Stimulated activated CD8-positive, alpha-beta memory T cell treated with anti-CD3 and anti-CD28 coated beads, Interleukin-4, amount 100 ng/mL, for 48 hours (primary cell): ENCODE data around the gene RELT.

Experiments
- DNase-seq: peaks from one replicate; pipeline ENCODE4 v3.0.0-alpha.2; 2020

RELT gene

GRCh38 chr11:73392108-73393010 lies 16.2 kb downstream of the RELT start:
- DNase-seq, result no peak

DNA sequence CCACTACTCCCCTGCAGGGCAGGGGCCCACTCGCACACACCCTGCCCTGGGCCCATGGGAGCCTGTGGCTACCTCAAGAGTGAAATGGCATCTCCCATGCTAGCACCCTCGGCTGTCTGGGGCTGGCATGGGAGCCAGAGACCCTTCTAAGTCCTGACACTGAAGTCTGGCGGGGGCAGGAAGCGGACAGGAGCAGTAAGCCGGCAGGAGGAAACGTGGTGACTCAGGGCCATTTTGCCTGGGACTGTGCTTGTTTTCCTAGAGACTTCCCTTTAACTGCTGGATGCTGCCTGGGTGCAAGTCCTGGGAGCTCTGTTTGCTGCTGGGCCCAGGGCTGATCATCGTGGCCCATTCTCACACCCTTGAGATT lies 16.8 kb downstream of the RELT start:
- no peak for DNase-seq

GRCh38 chr11:73393479-73394415 lies 17.5 kb downstream of the RELT start:
- peak; percentile 73 for DNase-seq

DNA sequence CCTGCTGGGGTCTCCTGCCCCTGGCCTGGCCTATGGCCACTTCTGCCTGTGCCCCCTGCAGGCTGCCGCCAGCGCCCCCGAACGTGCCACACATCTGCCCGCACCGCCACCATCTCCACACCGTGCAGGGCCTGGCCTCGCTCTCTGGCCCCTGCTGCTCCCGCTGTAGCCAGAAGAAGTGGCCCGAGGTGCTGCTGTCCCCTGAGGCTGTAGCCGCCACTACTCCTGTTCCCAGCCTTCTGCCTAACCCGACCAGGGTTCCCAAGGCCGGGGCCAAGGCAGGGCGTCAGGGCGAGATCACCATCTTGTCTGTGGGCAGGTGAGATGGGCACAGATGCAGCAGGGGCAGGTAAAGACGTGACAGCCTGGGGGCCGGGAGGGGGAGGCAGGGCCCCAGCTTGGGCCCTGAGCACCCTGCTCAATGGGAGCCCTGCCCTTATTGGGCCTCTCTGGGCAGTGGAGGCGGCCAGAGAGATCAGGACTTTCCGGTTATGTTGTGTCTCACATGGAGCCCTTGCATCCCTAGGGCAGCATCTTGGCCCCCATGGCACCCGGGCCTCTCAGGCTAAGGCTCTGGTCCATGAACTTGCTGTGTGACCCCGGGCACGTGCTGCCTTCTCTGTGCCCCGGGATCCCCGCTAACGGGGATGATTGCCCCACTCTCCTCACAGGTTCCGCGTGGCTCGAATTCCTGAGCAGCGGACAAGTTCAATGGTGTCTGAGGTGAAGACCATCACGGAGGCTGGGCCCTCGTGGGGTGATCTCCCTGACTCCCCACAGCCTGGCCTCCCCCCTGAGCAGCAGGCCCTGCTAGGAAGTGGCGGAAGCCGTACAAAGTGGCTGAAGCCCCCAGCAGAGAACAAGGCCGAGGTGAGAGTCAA lies 18.5 kb downstream of the RELT start:
- no peak for DNase-seq

DNA sequence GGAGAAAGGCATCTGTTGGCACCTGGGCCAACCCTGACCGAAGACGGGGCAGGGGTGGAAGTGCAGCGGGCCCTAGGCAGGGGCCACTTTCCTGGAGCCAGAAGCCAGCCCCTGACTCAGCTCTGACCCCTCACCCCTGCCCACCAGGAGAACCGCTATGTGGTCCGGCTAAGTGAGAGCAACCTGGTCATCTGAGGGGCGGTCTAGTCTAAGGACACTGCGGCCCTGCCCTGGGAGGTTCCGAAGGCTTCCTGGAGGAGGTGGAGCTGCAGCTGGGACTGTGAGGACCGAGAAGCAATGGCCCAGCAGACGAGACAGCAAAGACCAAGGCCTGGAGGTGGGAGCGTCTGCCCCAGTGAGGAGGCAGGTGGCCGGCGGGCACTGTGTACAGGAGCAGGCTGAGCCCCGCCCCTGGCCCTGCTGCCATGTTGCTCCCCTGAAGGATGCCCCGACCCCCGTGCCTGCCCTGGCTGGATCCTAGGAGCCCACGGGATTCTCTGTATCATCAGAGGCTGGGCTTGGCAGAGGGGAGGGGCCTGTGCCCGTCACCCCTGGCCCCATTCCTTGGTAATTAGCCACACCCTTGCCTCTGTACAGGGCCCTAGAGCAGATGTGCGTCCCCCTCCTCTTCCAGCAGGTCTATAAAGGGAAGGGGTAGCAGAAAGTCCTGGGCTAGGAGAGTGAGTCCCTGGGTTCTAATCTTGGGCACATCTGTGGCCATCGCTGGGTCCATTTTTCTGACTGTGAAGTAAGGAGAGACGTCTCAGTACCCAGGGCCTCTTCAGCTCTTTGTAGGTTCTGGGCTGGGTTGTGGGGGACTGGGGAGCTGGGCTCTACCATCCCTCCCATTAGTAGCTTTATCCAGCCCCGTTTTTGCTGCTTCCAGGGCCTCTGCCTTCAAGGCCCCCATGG lies 19.4 kb downstream of the RELT start:
- no peak for DNase-seq

DNA sequence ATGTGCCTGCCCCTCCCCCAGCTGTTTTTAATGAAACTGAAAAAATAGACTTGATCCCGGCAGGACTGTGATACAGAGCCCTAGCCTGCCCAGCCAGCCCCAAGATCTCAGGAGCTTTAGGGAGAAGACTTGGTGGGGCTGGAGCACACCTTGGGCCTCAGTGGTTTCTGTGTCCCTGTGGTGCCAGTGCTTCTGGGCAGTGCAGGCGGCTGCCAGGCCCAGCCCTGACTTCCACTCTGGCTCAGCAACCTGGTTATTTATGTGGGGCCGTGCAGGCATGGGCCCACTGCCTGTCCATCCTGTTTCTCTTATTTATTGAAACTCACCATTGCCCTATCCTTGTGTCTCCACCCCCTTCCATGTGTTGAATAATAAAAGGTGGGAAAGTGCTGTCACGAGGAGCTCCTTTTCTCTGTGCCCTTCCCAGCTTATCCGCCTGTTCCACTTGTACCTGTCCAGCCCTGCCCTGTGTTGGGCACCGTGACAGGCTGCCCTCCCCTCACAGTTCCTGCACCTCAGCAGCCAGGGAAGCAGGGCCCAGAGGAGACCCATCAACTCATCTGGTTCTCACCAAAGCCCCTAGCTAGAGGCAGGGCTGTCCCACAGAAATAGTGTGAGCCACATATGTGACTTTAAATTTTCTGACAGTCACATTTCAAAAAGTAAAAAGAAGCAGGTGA lies 20.2 kb downstream of the RELT start:
- no peak for DNase-seq

GRCh38 chr11:73396985-73397384 lies 20.8 kb downstream of the RELT start:
- DNase-seq, result no peak

GRCh38 chr11:73397468-73398131 lies 21.4 kb downstream of the RELT start:
- DNase-seq, result no peak

GRCh38 chr11:73398132-73398526 lies 21.9 kb downstream of the RELT start:
- DNase-seq, result no peak

- no peak for DNase-seq
Observed at GRCh38 chr11:73398721-73399120, 22.5 kb downstream of the RELT start.

DNA sequence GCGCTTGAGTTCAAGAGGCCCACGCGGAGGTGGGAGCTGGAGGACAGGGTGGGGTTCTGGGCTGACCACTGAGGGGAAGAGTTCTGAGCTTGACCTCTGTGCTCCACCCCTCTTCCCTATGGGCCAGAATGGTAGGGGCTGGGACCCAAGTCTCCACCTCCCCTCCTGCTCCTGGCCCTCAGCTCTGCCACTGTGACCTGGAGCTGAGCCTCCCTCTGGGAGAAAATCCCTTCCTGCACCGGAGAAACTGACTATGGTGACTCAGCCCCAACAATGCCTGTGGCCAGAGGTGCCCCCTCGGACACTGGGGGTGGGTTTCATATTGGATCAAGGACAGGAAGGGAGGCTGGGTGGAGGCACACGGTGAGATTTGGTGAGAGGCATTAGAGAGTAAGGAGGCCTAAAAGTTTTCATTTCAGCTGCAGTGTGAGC lies 23.0 kb downstream of the RELT start:
- DNase-seq, result no peak

DNA sequence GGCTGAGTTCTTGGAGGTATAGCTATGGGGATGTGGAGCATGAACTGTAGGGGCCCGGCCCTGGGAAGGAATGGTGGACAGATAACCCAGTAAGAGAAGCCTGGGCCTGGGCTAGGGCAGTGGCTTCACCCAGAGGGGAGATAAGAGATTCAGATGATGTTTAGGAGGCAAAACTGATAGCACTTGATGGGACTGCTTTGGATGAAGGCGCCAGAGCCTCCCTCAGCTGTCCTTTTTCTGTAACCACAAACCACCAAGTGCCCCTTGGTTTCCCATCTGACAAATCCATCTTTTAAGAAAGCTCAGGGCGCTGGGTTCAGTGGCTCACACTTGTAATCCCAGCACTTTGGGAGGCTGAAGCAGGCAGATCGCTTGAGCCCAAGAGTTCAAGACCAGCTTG lies 23.4 kb downstream of the RELT start:
- no peak for DNase-seq

DNA sequence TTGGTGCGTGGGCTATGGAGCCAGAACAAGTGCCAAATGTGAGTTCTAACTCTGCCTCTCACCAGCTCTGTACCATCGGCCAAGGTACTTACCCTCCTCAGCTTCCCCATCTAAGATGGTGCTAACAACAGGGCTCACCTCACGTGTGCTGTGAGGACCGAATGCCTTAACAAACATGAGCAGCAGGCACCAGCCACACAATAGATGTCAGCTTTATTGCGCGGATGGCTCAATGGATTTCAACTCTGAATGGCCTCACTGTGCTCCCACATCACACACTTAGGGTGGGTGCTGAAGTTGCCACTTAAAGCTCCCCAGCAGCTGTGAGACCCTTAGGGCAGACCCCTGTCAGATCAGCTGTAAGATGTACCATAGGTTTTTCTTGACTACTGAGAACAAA lies 24.1 kb downstream of the RELT start:
- no peak for DNase-seq

GRCh38 chr11:73401217-73401923 lies 25.2 kb downstream of the RELT start:
- no peak for DNase-seq

GRCh38 chr11:73401924-73402833 lies 26.0 kb downstream of the RELT start:
- DNase-seq, result no peak

- no peak for DNase-seq
Observed at GRCh38 chr11:73402834-73403185, 26.6 kb downstream of the RELT start.

DNA sequence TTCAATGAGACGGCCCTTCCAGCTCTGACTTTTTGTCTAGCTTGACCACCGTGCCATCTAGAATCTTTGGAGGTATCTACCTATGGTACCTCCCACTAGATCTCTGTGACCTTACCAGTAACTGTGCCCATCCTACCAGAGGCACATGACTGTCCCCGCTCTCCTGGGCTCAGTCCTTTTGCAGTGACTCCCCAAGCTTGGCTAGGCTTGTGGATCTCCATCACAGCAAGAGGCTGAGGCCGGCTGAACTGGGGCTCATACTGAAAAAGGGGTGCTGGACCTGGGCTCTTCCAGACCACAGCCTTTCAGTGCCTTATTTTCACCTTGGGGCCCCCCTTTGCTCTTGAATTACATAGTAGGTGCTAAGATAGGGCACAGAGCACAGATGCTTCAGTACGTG lies 27.3 kb downstream of the RELT start:
- no peak for DNase-seq

DNA sequence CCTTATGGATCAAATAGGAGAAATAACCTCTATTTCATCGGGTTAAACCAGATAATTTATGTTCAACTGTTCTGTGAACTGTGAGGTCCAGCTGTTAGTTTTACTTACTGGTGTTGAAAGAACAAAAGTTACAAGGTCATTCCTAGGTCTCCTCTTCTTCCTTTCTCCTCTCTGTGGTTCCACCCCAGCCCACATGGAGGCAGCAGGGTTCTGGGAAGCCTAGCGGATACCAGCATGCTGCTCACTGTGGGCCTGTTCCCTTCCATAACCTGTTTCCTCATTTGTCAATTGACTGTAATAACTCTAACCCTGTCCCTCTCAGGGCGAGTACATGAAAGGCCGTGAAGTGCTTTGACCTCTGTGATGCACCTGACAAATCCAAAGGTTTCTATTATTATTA lies 27.8 kb downstream of the RELT start:
- DNase-seq, result no peak
